NCI-H748 (cell line): Measurements from ENCODE around the gene NIT2.

Experiments
- DNase-seq: peaks from one replicate; lab custom pipeline; 2025; ENCODE audit not compliant: unreplicated experiment; lab: John Stamatoyannopoulos, UW

Gene NIT2

GRCh38 chr3:100395679-100396431 lies 61.3 kb downstream of the NIT2 start:
- DNase-seq = no peak

GRCh38 chr3:100396967-100397366 lies 62.4 kb downstream of the NIT2 start:
- DNase-seq = no peak

GRCh38 chr3:100399341-100400071 lies 64.9 kb downstream of the NIT2 start:
- DNase-seq = no peak

GRCh38 chr3:100400419-100400779 lies 65.8 kb downstream of the NIT2 start:
- peak; percentile 37 for DNase-seq

GRCh38 chr3:100400780-100401673 lies 66.5 kb downstream of the NIT2 start, which contains the start of the genes LNP1 and TOMM70:
Gene LNP1 (plus strand): TSS chr3:100401539. CDS start chr3:100429730, 28,191 bp downstream.
Gene TOMM70 (minus strand): TSS chr3:100401089. CDS start chr3:100400949, 140 bp downstream.
- DNase-seq = peak; percentile 96

- peak; percentile 72 for DNase-seq
Measured at GRCh38 chr3:100401674-100402041, 67.1 kb downstream of the NIT2 start.

- peak; percentile 47 for DNase-seq
Measured at GRCh38 chr3:100402256-100402655, 67.7 kb downstream of the NIT2 start.

GRCh38 chr3:100402891-100403290 lies 68.3 kb downstream of the NIT2 start:
- no peak for DNase-seq

GRCh38 chr3:100403362-100404249 lies 69.0 kb downstream of the NIT2 start:
- peak; percentile 25 for DNase-seq

GRCh38 chr3:100404250-100404548 lies 69.6 kb downstream of the NIT2 start:
- DNase-seq = no peak

- DNase-seq = no peak
Measured at GRCh38 chr3:100407164-100407563, 72.6 kb downstream of the NIT2 start.

- no peak for DNase-seq
Measured at GRCh38 chr3:100407977-100408532, 73.5 kb downstream of the NIT2 start.
